Measurements from ENCODE around the gene SULT1A1. TPM values are rescaled to one million over a fixed set of nuclear protein-coding genes. Genes with fewer than 3 reads are reported as not detected.

Gene SULT1A1
- total and polyA plus RNA-seq, 2 of the 13 experiments (the other 11 are each of a cell fraction or from before 2014, with no cell fraction given), result 114 to 147 TPM

DNA sequence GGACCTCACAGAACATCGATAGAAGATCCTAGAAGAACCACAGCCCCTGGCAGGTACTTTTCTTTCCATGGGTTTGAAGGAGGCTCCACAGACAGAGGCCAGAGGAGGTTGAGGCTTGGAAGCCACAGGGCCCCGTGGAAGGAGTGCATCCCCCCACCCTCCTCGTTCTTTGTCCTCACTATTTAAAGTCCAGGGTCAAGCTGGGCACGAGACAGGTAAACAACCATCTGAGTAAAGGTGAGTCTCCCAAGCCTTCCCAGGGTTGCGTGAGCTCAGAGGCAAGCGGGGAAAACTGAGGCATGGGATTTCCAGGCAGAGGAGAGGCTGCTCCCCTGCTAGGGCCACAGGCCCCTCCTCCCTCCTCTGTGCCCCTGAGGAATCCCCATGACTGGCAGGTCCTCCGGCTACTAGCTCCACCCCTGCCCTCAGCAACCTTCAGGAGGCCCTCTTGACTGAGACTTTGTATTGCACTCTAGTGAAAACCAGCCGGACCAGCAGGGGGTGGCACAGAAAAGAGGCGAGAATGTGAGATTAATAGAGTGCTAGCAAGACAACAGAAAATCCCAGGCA is 12.1 kb downstream of the SULT1A1 start (continued):
- no peak for TF ChIP-seq LCORL (IDR thresholded peaks at IDR 0.05)
- TF ChIP-seq LCORL (CRISPR knock-in tag; IDR thresholded peaks at IDR 0.05), result peak; percentile 79; the same call in 1 of the 2 replicates
- peak; percentile 58 for TF ChIP-seq ZEB1 (IDR thresholded peaks at IDR 0.05; ENCODE audit: insufficient replicate concordance, low read depth)
- peak; percentile 40; the same call in 1 of the 2 replicates for TF ChIP-seq SALL1 (CRISPR knock-in tag; IDR thresholded peaks at IDR 0.05)
- peak; percentile 81 for TF ChIP-seq SP5 (CRISPR knock-in tag; IDR thresholded peaks at IDR 0.05; ENCODE audit: borderline replicate concordance, low read depth)
- TF ChIP-seq, protein P1, sequence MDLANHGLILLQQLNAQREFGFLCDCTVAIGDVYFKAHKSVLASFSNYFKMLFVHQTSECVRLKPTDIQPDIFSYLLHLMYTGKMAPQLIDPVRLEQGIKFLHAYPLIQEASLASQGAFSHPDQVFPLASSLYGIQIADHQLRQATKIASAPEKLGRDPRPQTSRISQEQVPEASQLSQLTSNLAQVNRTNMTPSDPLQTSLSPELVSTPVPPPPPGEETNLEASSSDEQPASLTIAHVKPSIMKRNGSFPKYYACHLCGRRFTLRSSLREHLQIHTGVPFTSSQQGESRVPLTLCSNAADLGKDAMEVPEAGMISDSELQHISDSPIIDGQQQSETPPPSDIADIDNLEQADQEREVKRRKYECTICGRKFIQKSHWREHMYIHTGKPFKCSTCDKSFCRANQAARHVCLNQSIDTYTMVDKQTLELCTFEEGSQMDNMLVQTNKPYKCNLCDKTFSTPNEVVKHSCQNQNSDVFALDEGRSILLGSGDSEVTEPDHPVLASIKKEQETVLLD (CRISPR knock-in tag; IDR thresholded peaks at IDR 0.05; ENCODE audit: low read depth), result no peak
- TF ChIP-seq THAP11 (CRISPR knock-in tag; IDR thresholded peaks at IDR 0.05), result peak; percentile 43
- TF ChIP-seq MEF2D (CRISPR knock-in tag; IDR thresholded peaks at IDR 0.05), result 0 out of 2 replicates have a peak, but pooled peaks have one; percentile 22
- TF ChIP-seq, protein P2, sequence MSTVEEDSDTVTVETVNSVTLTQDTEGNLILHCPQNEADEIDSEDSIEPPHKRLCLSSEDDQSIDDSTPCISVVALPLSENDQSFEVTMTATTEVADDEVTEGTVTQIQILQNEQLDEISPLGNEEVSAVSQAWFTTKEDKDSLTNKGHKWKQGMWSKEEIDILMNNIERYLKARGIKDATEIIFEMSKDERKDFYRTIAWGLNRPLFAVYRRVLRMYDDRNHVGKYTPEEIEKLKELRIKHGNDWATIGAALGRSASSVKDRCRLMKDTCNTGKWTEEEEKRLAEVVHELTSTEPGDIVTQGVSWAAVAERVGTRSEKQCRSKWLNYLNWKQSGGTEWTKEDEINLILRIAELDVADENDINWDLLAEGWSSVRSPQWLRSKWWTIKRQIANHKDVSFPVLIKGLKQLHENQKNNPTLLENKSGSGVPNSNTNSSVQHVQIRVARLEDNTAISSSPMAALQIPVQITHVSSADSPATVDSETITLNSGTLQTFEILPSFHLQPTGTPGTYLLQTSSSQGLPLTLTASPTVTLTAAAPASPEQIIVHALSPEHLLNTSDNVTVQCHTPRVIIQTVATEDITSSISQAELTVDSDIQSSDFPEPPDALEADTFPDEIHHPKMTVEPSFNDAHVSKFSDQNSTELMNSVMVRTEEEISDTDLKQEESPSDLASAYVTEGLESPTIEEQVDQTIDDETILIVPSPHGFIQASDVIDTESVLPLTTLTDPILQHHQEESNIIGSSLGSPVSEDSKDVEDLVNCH (CRISPR knock-in tag; IDR thresholded peaks at IDR 0.05), result no peak
- TF ChIP-seq, protein P3, sequence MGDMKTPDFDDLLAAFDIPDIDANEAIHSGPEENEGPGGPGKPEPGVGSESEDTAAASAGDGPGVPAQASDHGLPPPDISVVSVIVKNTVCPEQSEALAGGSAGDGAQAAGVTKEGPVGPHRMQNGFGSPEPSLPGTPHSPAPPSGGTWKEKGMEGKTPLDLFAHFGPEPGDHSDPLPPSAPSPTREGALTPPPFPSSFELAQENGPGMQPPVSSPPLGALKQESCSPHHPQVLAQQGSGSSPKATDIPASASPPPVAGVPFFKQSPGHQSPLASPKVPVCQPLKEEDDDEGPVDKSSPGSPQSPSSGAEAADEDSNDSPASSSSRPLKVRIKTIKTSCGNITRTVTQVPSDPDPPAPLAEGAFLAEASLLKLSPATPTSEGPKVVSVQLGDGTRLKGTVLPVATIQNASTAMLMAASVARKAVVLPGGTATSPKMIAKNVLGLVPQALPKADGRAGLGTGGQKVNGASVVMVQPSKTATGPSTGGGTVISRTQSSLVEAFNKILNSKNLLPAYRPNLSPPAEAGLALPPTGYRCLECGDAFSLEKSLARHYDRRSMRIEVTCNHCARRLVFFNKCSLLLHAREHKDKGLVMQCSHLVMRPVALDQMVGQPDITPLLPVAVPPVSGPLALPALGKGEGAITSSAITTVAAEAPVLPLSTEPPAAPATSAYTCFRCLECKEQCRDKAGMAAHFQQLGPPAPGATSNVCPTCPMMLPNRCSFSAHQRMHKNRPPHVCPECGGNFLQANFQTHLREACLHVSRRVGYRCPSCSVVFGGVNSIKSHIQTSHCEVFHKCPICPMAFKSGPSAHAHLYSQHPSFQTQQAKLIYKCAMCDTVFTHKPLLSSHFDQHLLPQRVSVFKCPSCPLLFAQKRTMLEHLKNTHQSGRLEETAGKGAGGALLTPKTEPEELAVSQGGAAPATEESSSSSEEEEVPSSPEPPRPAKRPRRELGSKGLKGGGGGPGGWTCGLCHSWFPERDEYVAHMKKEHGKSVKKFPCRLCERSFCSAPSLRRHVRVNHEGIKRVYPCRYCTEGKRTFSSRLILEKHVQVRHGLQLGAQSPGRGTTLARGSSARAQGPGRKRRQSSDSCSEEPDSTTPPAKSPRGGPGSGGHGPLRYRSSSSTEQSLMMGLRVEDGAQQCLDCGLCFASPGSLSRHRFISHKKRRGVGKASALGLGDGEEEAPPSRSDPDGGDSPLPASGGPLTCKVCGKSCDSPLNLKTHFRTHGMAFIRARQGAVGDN (CRISPR knock-in tag; IDR thresholded peaks at IDR 0.05), result peak; percentile 69
- TF ChIP-seq, protein P4, sequence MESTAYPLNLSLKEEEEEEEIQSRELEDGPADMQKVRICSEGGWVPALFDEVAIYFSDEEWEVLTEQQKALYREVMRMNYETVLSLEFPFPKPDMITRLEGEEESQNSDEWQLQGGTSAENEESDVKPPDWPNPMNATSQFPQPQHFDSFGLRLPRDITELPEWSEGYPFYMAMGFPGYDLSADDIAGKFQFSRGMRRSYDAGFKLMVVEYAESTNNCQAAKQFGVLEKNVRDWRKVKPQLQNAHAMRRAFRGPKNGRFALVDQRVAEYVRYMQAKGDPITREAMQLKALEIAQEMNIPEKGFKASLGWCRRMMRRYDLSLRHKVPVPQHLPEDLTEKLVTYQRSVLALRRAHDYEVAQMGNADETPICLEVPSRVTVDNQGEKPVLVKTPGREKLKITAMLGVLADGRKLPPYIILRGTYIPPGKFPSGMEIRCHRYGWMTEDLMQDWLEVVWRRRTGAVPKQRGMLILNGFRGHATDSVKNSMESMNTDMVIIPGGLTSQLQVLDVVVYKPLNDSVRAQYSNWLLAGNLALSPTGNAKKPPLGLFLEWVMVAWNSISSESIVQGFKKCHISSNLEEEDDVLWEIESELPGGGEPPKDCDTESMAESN (CRISPR knock-in tag; conservative IDR thresholded peaks at IDR 0.05), result 0 out of 2 replicates have a peak, but pooled peaks have one; percentile 47
- no peak for TF ChIP-seq ZSCAN9 (CRISPR knock-in tag; IDR thresholded peaks at IDR 0.05; ENCODE audit: borderline replicate concordance)
- TF ChIP-seq IRF2 (CRISPR knock-in tag; IDR thresholded peaks at IDR 0.05), result peak; percentile 43; the same call in 1 of the 2 replicates
- TF ChIP-seq POLR2A (IDR thresholded peaks at IDR 0.05; ENCODE audit: insufficient read depth in 1 of 2, low read depth in 2 of 2, low read length in 2 of 2), result peak; percentile 40 to 67; a peak in 2 of 4 replicates
- no peak for TF ChIP-seq SOX6 (IDR thresholded peaks at IDR 0.05)
- peak; percentile 57 for TF ChIP-seq SOX6 (CRISPR knock-in tag; IDR thresholded peaks at IDR 0.05)
- 0 out of 2 replicates have a peak, but pooled peaks have one; percentile 36 for TF ChIP-seq ZNF317 (CRISPR knock-in tag; IDR thresholded peaks at IDR 0.05)
- TF ChIP-seq ZNF335 (CRISPR knock-in tag; IDR thresholded peaks at IDR 0.05), result peak; percentile 22; the same call in 1 of the 2 replicates
- TF ChIP-seq ZSCAN25 (CRISPR knock-in tag; IDR thresholded peaks at IDR 0.05), result peak; percentile 98
- peak; percentile 66; the same call in 1 of the 2 replicates for TF ChIP-seq ZNF136 (CRISPR knock-in tag; IDR thresholded peaks at IDR 0.05; ENCODE audit: low read depth)
- no peak for TF ChIP-seq KDM3A (CRISPR knock-in tag; IDR thresholded peaks at IDR 0.05; ENCODE audit: low read depth)
- peak; percentile 79; the same call in 1 of the 2 replicates for TF ChIP-seq ZNF430 (CRISPR knock-in tag; IDR thresholded peaks at IDR 0.05)
- peak; percentile 52 for TF ChIP-seq RAD21 (CRISPR knock-in tag; IDR thresholded peaks at IDR 0.05)
